ENCODE measurements around the gene CFD.

DNA sequence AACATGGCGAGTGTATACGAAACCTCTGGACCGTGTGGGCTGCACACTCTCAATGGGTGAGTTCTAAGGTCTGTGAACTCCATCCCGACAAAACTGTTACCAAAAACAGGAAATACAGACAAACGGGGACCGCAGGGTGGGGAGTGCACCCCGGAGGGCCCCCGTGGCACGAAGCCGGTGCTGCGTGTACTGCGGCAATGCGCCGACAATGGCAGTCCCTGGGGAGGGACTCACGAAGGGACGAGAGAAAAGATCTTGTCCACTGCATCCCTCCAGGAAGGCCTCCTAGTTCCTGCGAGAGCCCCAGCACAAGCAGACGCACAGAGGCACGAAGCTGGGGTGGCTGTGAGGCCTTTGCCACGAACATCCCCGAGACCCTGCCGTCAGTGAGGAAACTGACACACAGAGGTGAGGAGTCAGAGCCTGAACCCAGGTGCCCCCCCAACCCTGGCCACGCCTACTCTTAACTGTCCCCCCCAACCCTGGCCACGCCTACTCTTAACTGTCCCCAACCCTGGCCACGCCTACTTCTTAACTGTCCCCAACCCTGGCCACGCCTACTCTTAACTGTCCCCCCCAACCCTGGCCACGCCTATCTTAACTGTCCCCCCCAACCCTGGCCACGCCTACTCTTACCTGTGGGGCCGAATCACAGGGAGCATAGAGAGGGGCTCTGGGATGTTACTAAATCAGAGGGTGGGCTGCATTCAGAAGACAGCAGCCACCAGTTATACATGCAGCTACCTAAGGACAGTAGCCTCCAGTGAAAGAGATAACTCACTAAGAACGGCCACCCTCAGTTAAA is 29.3 kb downstream of the CFD start:
- TF ChIP-seq, protein P1, sequence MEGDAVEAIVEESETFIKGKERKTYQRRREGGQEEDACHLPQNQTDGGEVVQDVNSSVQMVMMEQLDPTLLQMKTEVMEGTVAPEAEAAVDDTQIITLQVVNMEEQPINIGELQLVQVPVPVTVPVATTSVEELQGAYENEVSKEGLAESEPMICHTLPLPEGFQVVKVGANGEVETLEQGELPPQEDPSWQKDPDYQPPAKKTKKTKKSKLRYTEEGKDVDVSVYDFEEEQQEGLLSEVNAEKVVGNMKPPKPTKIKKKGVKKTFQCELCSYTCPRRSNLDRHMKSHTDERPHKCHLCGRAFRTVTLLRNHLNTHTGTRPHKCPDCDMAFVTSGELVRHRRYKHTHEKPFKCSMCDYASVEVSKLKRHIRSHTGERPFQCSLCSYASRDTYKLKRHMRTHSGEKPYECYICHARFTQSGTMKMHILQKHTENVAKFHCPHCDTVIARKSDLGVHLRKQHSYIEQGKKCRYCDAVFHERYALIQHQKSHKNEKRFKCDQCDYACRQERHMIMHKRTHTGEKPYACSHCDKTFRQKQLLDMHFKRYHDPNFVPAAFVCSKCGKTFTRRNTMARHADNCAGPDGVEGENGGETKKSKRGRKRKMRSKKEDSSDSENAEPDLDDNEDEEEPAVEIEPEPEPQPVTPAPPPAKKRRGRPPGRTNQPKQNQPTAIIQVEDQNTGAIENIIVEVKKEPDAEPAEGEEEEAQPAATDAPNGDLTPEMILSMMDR (IDR thresholded peaks at IDR 0.05), result no peak
- no peak for TF ChIP-seq POLR2A (IDR thresholded peaks at IDR 0.05)

Measured in body of pancreas (tissue), 4 donors.